ENCODE data around the gene LDLRAP1. TPM values are rescaled to one million over a fixed set of nuclear protein-coding genes. Genes with fewer than 3 reads are reported as not detected.
A peak's percentile ranks its signal among the peaks of the same experiment; 100 is the strongest.

Gene LDLRAP1
- total RNA-seq, 1 donor from 2014 or later = 8.6 TPM

DNA sequence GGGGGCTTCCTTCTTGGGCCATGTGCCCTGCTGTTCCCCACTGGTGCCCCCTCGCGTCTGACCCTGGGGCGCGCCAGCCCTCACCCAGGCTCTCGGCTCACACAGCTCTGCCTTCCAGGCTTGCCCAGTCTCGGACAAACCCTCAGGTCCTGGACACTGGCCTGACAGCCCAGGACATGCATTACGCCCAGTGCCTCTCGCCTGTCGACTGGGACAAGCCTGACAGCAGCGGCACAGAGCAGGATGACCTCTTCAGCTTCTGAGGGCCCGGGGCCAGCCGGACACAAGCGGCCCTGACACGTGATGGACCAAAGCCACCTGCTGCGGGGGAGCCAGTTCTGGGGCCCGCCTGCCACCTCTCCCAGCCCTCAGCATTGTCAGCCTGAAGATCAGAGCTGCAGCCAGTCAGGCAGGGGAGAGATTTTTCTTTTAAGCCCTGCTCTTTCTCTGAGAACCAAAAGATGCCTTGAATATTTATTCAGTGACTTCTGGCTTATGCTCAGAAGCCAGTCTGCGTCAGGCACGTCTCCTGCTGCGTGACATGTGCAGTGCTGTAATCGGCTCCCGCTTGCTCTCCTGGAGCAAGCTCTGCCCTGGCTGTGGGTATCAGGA is 23.4 kb downstream of the LDLRAP1 start:
- peaks cover 37% of the 10 kb centered on the region for H3K4me1 ChIP-seq
- TF ChIP-seq EZH2 (IDR thresholded peaks at IDR 0.05) (no peak), EZH2phosphoT487 (IDR thresholded peaks at IDR 0.05) (no peak)
- TF ChIP-seq, protein P1, sequence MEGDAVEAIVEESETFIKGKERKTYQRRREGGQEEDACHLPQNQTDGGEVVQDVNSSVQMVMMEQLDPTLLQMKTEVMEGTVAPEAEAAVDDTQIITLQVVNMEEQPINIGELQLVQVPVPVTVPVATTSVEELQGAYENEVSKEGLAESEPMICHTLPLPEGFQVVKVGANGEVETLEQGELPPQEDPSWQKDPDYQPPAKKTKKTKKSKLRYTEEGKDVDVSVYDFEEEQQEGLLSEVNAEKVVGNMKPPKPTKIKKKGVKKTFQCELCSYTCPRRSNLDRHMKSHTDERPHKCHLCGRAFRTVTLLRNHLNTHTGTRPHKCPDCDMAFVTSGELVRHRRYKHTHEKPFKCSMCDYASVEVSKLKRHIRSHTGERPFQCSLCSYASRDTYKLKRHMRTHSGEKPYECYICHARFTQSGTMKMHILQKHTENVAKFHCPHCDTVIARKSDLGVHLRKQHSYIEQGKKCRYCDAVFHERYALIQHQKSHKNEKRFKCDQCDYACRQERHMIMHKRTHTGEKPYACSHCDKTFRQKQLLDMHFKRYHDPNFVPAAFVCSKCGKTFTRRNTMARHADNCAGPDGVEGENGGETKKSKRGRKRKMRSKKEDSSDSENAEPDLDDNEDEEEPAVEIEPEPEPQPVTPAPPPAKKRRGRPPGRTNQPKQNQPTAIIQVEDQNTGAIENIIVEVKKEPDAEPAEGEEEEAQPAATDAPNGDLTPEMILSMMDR (IDR thresholded peaks at IDR 0.05) = peak; percentile 11
- peaks cover 75% of the 10 kb centered on the region for H3K4me1 Mint-ChIP-seq
- peaks cover 4% of the 10 kb centered on the region for H3F3A ChIP-seq (ENCODE audit: low read depth)
- no peak overlapping the region for H2AFZ ChIP-seq (replicated peaks)
- peaks cover 7% of the 10 kb centered on the region for H3K27me3 Mint-ChIP-seq (ENCODE audit: insufficient read depth, low read depth)
- no peak overlapping the region for H3K9ac ChIP-seq
- H3K9me3 ChIP-seq (ENCODE audit: low read depth) = no peaks in the 10 kb centered on the region
- DNase-seq (ENCODE audit: low spot score) = peak; percentile 25
- no peak overlapping the region for H3K4me3 ChIP-seq
- H3K27me3 ChIP-seq = no peaks in the 10 kb centered on the region
- H3K9me3 Mint-ChIP-seq = no peaks in the 10 kb centered on the region
- no peaks in the 10 kb centered on the region for H4K20me1 ChIP-seq (ENCODE audit: low read depth)
- H3K27ac ChIP-seq = no peak overlapping the region
- H3K4me3 Mint-ChIP-seq = peak overlapping the region; percentile 57
- no peak overlapping the region for H3K4me2 ChIP-seq
- no peaks in the 10 kb centered on the region for H3K36me3 ChIP-seq
- no peaks in the 10 kb centered on the region for H3K36me3 Mint-ChIP-seq
- peak overlapping the region; percentile 79 for H3K27ac Mint-ChIP-seq
- H3K79me2 ChIP-seq (ENCODE audit: low read depth) = no peaks in the 10 kb centered on the region

DNA sequence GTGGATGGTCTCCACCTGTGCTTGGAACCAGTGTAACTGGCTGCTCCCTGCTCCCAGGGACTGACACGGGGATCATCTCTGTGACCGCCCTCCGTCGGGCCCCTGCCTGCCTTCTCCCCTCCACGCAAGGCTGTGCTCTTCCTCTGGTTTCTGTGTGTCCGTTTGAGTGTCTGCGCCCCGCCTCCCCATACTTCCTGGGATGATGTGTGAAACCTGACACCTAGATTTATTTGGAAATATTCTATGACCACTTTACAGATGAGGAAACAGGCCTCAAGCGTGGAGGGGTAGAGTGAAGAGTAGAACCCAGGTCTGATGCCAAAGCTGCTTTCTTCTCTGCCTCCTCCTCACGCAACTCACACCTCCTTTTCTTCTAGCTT is 24.3 kb downstream of the LDLRAP1 start:
- Histone ChIP-seq H3K36me3 (no peaks in the 10 kb centered on the region), H3F3A (ENCODE audit: low read depth) (peaks cover 4% of the 10 kb centered on the region), H3K27ac (no peak overlapping the region), H3K9ac (no peak overlapping the region), H3K79me2 (ENCODE audit: low read depth) (no peaks in the 10 kb centered on the region), H3K27me3 (no peaks in the 10 kb centered on the region), H4K20me1 (ENCODE audit: low read depth) (no peaks in the 10 kb centered on the region), H3K4me3 (no peak overlapping the region), H2AFZ (replicated peaks) (no peak overlapping the region), H3K9me3 (ENCODE audit: low read depth) (no peaks in the 10 kb centered on the region), H3K4me1 (peaks cover 37% of the 10 kb centered on the region), H3K4me2 (no peak overlapping the region)
- TF ChIP-seq, protein P1 (IDR thresholded peaks at IDR 0.05) = no peak
- TF ChIP-seq EZH2phosphoT487 (IDR thresholded peaks at IDR 0.05) (no peak), EZH2 (IDR thresholded peaks at IDR 0.05) (no peak)
- Mint-ChIP-seq H3K4me1 (peaks cover 82% of the 10 kb centered on the region), H3K36me3 (no peaks in the 10 kb centered on the region), H3K27ac (peak overlapping the region; percentile 70), H3K4me3 (peak overlapping the region; percentile 68), H3K27me3 (ENCODE audit: insufficient read depth, low read depth) (peaks cover 7% of the 10 kb centered on the region), H3K9me3 (no peaks in the 10 kb centered on the region)
- DNase-seq (ENCODE audit: low spot score) = no peak

DNA sequence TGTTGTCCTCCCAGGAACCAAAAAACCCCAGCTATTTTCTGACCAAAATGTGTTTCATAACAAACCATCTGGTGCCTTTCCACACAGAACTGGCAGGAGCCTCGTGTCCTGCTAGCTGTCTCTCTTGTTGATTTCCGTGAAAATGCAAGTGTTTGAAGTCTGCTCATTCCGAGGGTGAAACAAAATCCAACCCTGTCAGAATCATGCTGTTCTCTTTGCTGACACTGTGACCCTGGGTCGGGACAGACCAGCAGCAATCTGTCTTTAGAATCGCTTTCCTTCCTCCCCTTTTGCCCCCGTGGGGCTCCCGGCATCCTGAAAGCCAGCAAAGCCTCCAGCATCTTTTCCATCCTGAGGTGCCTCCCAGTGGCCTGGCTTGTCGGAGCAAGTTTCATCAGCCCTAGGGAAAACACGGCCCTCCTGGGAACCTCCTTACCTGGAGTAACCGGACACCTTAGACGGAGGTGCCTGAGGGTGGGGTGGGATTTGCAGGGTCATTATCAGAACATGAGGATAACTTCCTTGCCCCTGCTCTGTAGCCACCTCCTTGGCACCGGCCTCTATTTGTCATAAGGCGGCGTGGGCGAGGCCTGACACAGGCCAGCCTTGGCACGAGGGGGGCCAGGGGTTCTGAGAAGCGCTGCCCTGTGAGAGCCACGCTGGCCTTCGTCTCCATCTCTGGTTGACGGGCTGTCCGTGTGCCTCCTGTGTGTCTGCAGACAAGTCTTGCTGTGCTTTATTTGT is 24.9 kb downstream of the LDLRAP1 start:
- no peak overlapping the region for H3K27ac ChIP-seq
- no peak overlapping the region for H3K9ac ChIP-seq
- H3K9me3 ChIP-seq (ENCODE audit: low read depth) = no peaks in the 10 kb centered on the region
- H3K4me3 ChIP-seq = no peak overlapping the region
- peak; percentile 46 for DNase-seq (ENCODE audit: low spot score)
- peak overlapping the region; percentile 68 for H3K4me3 Mint-ChIP-seq
- H3K27ac Mint-ChIP-seq = peak overlapping the region; percentile 74
- H3K4me2 ChIP-seq = no peak overlapping the region
- no peak overlapping the region for H2AFZ ChIP-seq (replicated peaks)
- TF ChIP-seq EZH2phosphoT487 (IDR thresholded peaks at IDR 0.05) (no peak), EZH2 (IDR thresholded peaks at IDR 0.05) (no peak)
- TF ChIP-seq, protein P1 (IDR thresholded peaks at IDR 0.05) = no peak
- peaks cover 42% of the 10 kb centered on the region for H3K4me1 ChIP-seq
- no peaks in the 10 kb centered on the region for H3K9me3 Mint-ChIP-seq
- H4K20me1 ChIP-seq (ENCODE audit: low read depth) = no peaks in the 10 kb centered on the region
- no peaks in the 10 kb centered on the region for H3K27me3 ChIP-seq
- H3K36me3 Mint-ChIP-seq = no peaks in the 10 kb centered on the region
- H3K27me3 Mint-ChIP-seq (ENCODE audit: insufficient read depth, low read depth) = peaks cover 9% of the 10 kb centered on the region
- peaks cover 83% of the 10 kb centered on the region for H3K4me1 Mint-ChIP-seq
- H3F3A ChIP-seq (ENCODE audit: low read depth) = peaks cover 4% of the 10 kb centered on the region
- no peaks in the 10 kb centered on the region for H3K36me3 ChIP-seq
- H3K79me2 ChIP-seq (ENCODE audit: low read depth) = no peaks in the 10 kb centered on the region
